T-cell (primary cell): ENCODE results near the gene UNG. TPM values are rescaled to one million over a fixed set of nuclear protein-coding genes. Genes with fewer than 3 reads are reported as not detected.

Source experiments
- ATAC-seq, 4 experiments: fragments of 200-7000 bp in 3 of 4; fragments of 150-1000 bp in 1 of 4; cut with Tn5 transposase; replicated peaks in 1 of 4; 1 replicate in 3 of 4; 2 replicates in 1 of 4; pipeline ENCODE4 v1.10.0; 2021; ENCODE audit warnings: moderate library complexity in 3 of 4, mild to moderate bottlenecking in 2 of 4, moderate number of reproducible peaks in 1 of 4
- CTCF ChIA-PET, 2 donors: fragments of 300-600 bp; sonication (Branson Sonifier 250); formaldehyde crosslinking; loops; one replicate each; lab custom pipeline; 2022; ENCODE audit warnings: antibody characterized with exemption in 2 of 2; lab: Charles Lee
- POLR2A ChIA-PET, 2 donors: fragments of 300-600 bp; sonication (Branson Sonifier 250); formaldehyde crosslinking; loops; one replicate each; lab custom pipeline; 2022; ENCODE audit warnings: antibody characterized with exemption in 2 of 2; lab: Charles Lee
- DNase-seq, 35 experiments: peaks; one replicate each; pipeline versions ENCODE4 v3.0.0 to v3.0.0-alpha.2; 2013 to 2023
- H3K27ac ChIP-seq: one replicate; pipeline ENCODE4 v1.5.1; 2013; ENCODE audit warnings: low read length
- H3K27me3 ChIP-seq, 2 experiments: replicated peaks in 1 of 2; 1 replicate in 1 of 2; 2 replicates in 1 of 2; pipeline versions ENCODE4 v1.6.1 to v1.7.0; 2013; ENCODE audit warnings: low read length in 1 of 2, mixed read lengths in 1 of 2; ENCODE audit not compliant: control insufficient read depth in 2 of 2, insufficient read depth in 2 of 2; ENCODE audit errors: extremely low read depth in 1 of 2
- H3K36me3 ChIP-seq, 2 donors: 1 replicate in 1 of 2; 2 replicates in 1 of 2; pipeline versions ENCODE4 v1.6.1 to v1.7.0; 2013; ENCODE audit warnings: low read length in 1 of 2; ENCODE audit not compliant: control insufficient read depth in 2 of 2, insufficient read depth in 1 of 2; ENCODE audit errors: extremely low read depth in 1 of 2
- H3K4me1 ChIP-seq, 2 experiments: 1 replicate in 1 of 2; 2 replicates in 1 of 2; pipeline versions ENCODE4 v1.6.1 to v1.7.0; 2013; ENCODE audit warnings: low read length in 2 of 2, mixed read lengths in 1 of 2; ENCODE audit not compliant: insufficient read depth in 2 of 2, control insufficient read depth in 1 of 2; ENCODE audit errors: extremely low read depth in 1 of 2
- H3K4me3 ChIP-seq, 2 donors: 1 replicate in 1 of 2; 2 replicates in 1 of 2; pipeline versions ENCODE4 v1.5.1 to v1.7.0; 2013; ENCODE audit warnings: mild to moderate bottlenecking in 2 of 2, low read length in 1 of 2, moderate library complexity in 1 of 2; ENCODE audit not compliant: control insufficient read depth in 1 of 2; ENCODE audit errors: extremely low read depth in 1 of 2
- H3K9me3 ChIP-seq: 2 replicates; pipeline ENCODE4 v1.7.0; 2013
- H3K27ac Mint-ChIP-seq, 2 donors: one replicate each; pipeline ENCODE4 v1.8.0; 2020 to 2021; ENCODE audit warnings: mild to moderate bottlenecking in 2 of 2, mixed read lengths in 2 of 2
- H3K27me3 Mint-ChIP-seq, 2 donors: one replicate each; pipeline ENCODE4 v1.8.0; 2021 to 2022; ENCODE audit warnings: mixed read lengths in 2 of 2
- H3K36me3 Mint-ChIP-seq: one replicate; pipeline ENCODE4 v1.8.0; 2021; ENCODE audit warnings: mixed read lengths
- H3K4me1 Mint-ChIP-seq, 3 donors: one replicate each; pipeline ENCODE4 v1.8.0; 2020 to 2022; ENCODE audit warnings: mixed read lengths in 3 of 3, mild to moderate bottlenecking in 1 of 3
- H3K4me3 Mint-ChIP-seq, 3 donors: one replicate each; pipeline ENCODE4 v1.8.0; 2020 to 2022; ENCODE audit warnings: mild to moderate bottlenecking in 3 of 3, mixed read lengths in 3 of 3, moderate library complexity in 3 of 3
- H3K9me3 Mint-ChIP-seq, 3 donors: one replicate each; pipeline ENCODE4 v1.8.0; 2020 to 2022; ENCODE audit warnings: mixed read lengths in 3 of 3
- WGBS: methylation state at CpG from one replicate; pipeline ENCODE4 v1.1.5; 2013; ENCODE audit warnings: missing lambda C conversion rate; ENCODE audit not compliant: insufficient coverage; 5-methylcytosine and 5-hydroxymethylcytosine counted together
- total RNA-seq, 35 experiments: library from RNA in 6 of 35; stranded (reverse) in 6 of 35; fragments of 120-200 nt in 1 of 35; gene quantifications; one replicate each; pipeline versions ENCODE4 v1.2.1 to v1.2.4 and lab custom pipeline; 2013 to 2026

The UNG gene
- total RNA-seq, 5 donors from 2014 or later (not counting 1 experiment from before 2014, with no cell fraction given), result 8.7 to 19.7 (median 16.8) TPM

DNA sequence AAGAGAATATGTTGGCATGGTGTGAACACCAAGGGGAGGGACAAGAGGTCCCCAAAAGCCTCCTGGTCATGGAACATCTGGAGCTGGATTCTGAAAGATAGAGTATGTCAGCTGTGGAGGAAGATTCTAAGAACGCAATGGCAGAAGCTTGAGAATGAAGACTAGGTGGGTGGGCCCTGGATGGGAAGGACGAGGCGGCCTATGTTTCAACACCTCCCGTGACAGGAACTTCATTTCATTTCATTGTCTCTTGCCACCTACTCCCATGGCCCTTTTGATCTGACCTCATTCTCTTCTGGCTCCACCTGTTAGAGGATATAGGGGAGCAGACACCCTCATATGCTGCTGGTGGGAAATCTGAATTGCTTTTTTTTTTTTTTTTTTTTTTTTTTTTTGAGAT lies 3.3 kb downstream of the UNG start:
- no peak overlapping the region for H3K4me3 Mint-ChIP-seq
- ChIA-PET POLR2A (no interaction called here), CTCF (interaction anchor here in 1 of 2 donors (0.6 to 1.3 kb wide), 3 partner anchors 11 to 374 kb away, joined by 3 to 11 read pairs (median 4); no protein-coding TSS in a partner anchor)
- H3K9me3 Mint-ChIP-seq, result no peaks in the 10 kb centered on the region
- DNase-seq (no peak), ATAC-seq (no peak)
- Histone ChIP-seq H3K36me3 (peaks cover 3 to 29% of the 10 kb centered on the region in 2 donors), H3K27ac (no peak overlapping the region), H3K4me1 (peaks cover 4 to 31% of the 10 kb centered on the region in 2 experiments), H3K9me3 (no peaks in the 10 kb centered on the region), H3K27me3 (no peaks in the 10 kb centered on the region), H3K4me3 (no peak overlapping the region)
- H3K27me3 Mint-ChIP-seq, result no peaks in the 10 kb centered on the region
- no CpG with 5 or more reads among the region's 4 CpGs for WGBS
- peak overlapping the region in 1 of 2 donors; percentile 89 for H3K27ac Mint-ChIP-seq
- peaks cover 26 to 32% (median 30%) of the 10 kb centered on the region in 3 donors for H3K4me1 Mint-ChIP-seq
- peaks cover 33% of the 10 kb centered on the region for H3K36me3 Mint-ChIP-seq

DNA sequence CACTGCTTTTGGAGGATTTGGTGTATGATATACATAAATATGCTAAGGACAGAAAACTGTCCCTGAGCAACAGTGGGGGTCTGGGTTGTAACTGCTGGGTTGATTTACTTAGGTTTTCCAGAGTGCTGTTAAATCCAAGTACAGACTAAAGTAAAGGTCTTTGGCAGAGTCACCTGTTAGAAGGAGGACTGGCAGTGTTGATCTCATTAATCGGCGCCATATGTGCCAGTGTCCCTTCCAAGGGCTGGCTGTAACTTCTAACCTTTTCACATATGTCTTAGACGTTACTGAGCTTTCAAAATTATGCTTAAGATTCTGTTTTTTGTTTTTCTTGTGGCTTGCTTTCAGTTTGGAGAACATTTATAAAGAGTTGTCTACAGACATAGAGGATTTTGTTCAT lies 5.1 kb downstream of the UNG start:
- ATAC-seq, result no peak
- no peaks in the 10 kb centered on the region for H3K27me3 ChIP-seq
- WGBS, result no CpG with 5 or more reads among the region's 3 CpGs
- H3K9me3 Mint-ChIP-seq, result no peaks in the 10 kb centered on the region
- ChIA-PET POLR2A (interaction anchor here in 1 of 2 donors (0.7 kb wide), 1 partner anchor 772 kb away, joined by 4 read pairs; no protein-coding TSS in a partner anchor), CTCF (interaction anchor here in 1 of 2 donors (0.6 to 0.7 kb wide), 3 partner anchors 9 to 583 kb away, joined by 3 to 5 read pairs (median 4); no protein-coding TSS in a partner anchor)
- no peak overlapping the region for H3K27ac ChIP-seq
- peaks cover 39% of the 10 kb centered on the region for H3K36me3 Mint-ChIP-seq
- no peaks in the 10 kb centered on the region for H3K9me3 ChIP-seq
- H3K27me3 Mint-ChIP-seq, result no peaks in the 10 kb centered on the region
- no peak overlapping the region for H3K4me3 ChIP-seq
- H3K4me3 Mint-ChIP-seq, result no peak overlapping the region
- no peak for DNase-seq
- peaks cover 4 to 26% of the 10 kb centered on the region in 2 experiments for H3K4me1 ChIP-seq
- no peak overlapping the region for H3K27ac Mint-ChIP-seq
- H3K4me1 Mint-ChIP-seq, result peaks cover 26 to 34% (median 30%) of the 10 kb centered on the region in 3 donors
- H3K36me3 ChIP-seq, result peaks cover 7 to 38% of the 10 kb centered on the region in 2 donors

DNA sequence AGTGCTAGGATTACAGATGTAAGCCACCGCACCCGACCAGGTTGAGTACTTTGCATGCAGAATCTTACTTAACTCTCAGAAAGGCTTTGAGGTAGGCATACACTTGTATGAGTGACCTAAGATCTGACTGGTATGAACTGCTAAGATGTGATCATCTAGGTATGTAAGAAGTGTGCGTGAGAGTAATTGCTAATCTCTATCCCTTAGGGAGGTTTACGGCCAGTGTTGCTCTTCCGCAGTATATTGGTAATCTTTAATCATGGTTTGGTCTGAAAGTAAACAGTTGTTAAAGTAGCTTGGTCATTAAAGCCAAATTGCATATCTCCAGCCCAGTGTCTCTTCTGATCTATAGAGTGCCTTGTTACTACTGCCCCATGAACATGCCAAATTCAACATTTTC lies 7.8 kb downstream of the UNG start:
- Histone ChIP-seq H3K27ac (no peak overlapping the region), H3K36me3 (peaks cover 7 to 46% of the 10 kb centered on the region in 2 donors), H3K27me3 (no peaks in the 10 kb centered on the region), H3K9me3 (no peaks in the 10 kb centered on the region), H3K4me1 (peaks cover 0 to 4% of the 10 kb centered on the region in 2 experiments), H3K4me3 (no peak overlapping the region)
- 100% methylated on average over 1 of the region's 5 CpGs for WGBS
- Mint-ChIP-seq H3K27ac (no peak overlapping the region), H3K4me1 (peaks cover 7 to 13% (median 8%) of the 10 kb centered on the region in 3 donors), H3K4me3 (no peak overlapping the region), H3K9me3 (no peaks in the 10 kb centered on the region), H3K27me3 (no peaks in the 10 kb centered on the region), H3K36me3 (peaks cover 44% of the 10 kb centered on the region)
- DNase-seq, result no peak
- ChIA-PET CTCF (no interaction called here), POLR2A (no interaction called here)
- ATAC-seq, result no peak

DNA sequence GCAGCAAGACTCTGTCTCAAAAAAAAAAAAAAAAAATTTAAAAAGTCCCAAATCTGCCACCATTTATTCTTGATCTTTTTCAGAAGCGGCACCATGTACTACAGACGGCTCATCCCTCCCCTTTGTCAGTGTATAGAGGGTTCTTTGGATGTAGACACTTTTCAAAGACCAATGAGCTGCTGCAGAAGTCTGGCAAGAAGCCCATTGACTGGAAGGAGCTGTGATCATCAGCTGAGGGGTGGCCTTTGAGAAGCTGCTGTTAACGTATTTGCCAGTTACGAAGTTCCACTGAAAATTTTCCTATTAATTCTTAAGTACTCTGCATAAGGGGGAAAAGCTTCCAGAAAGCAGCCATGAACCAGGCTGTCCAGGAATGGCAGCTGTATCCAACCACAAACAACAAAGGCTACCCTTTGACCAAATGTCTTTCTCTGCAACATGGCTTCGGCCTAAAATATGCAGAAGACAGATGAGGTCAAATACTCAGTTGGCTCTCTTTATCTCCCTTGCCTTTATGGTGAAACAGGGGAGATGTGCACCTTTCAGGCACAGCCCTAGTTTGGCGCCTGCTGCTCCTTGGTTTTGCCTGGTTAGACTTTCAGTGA lies 12.5 kb downstream of the UNG start:
- Mint-ChIP-seq H3K27ac (peak overlapping the region; percentile 79 to 83), H3K4me1 (peaks cover 15 to 23% (median 23%) of the 10 kb centered on the region in 3 donors), H3K4me3 (peak overlapping the region in 1 of 3 donors; percentile 81), H3K36me3 (peaks cover 21% of the 10 kb centered on the region), H3K27me3 (no peaks in the 10 kb centered on the region), H3K9me3 (no peaks in the 10 kb centered on the region)
- DNase-seq (no peak), ATAC-seq (no peak)
- H3K27ac ChIP-seq, result no peak overlapping the region
- 100% methylated on average over 1 of the region's 6 CpGs for WGBS
- H3K9me3 ChIP-seq, result no peaks in the 10 kb centered on the region
- ChIA-PET POLR2A (no interaction called here), CTCF (interaction anchor here (0.6 to 0.7 kb wide), 5 partner anchors 9 to 545 kb away, joined by 3 to 6 read pairs (median 4); no protein-coding TSS in a partner anchor)
- H3K4me3 ChIP-seq, result no peak overlapping the region
- H3K36me3 ChIP-seq, result peaks cover 5 to 26% of the 10 kb centered on the region in 2 donors
- peaks cover 0 to 12% of the 10 kb centered on the region in 2 experiments for H3K4me1 ChIP-seq
- no peaks in the 10 kb centered on the region for H3K27me3 ChIP-seq

DNA sequence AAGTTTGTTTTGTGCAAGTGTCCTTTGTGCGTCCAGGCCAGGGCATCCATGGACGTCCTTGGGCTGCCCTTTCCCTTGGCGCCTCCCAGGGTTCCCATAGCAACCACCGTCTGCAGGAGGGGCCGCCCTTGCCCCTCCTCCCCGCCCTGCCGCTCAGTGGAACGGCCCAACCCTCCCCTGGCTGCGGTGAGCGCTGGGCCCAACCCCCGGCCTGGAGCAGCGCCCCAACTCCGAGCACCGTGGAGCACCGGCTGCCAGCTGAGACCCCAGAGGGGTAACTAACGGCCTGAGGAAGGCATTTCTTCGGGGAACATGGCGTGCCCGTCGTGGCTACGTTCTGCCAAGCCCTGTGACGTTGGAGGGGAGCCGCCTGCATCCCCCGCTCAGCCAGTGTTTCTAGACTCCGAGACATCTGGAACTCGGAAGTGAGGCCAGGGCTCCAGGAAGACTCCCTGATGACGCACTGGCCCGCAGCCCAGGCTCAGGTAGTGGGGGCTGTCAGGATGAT lies 13.6 kb downstream of the UNG start:
- DNase-seq, result peak; percentile 7 to 65 (median 28)
- Mint-ChIP-seq H3K27ac (peak overlapping the region; percentile 80 to 83), H3K36me3 (peaks cover 17% of the 10 kb centered on the region), H3K9me3 (no peaks in the 10 kb centered on the region), H3K27me3 (no peaks in the 10 kb centered on the region), H3K4me1 (peaks cover 13 to 34% (median 30%) of the 10 kb centered on the region in 3 donors), H3K4me3 (peak overlapping the region; percentile 79 to 81 (median 81))
- Histone ChIP-seq H3K4me1 (peaks cover 0 to 12% of the 10 kb centered on the region in 2 experiments), H3K27ac (peak overlapping the region; percentile 57), H3K36me3 (peaks cover 3 to 15% of the 10 kb centered on the region in 2 donors), H3K27me3 (no peaks in the 10 kb centered on the region), H3K4me3 (peak overlapping the region; percentile 28 to 62), H3K9me3 (no peaks in the 10 kb centered on the region)
- ATAC-seq, result peak; percentile 85 to 91 (median 86)
- ChIA-PET CTCF (interaction anchor here (0.6 to 1.7 kb wide), 9 partner anchors 9 to 1352 kb away, joined by 3 to 12 read pairs (median 4); no protein-coding TSS in a partner anchor), POLR2A (no interaction called here)
- WGBS, result 49% methylated on average over 26 of the region's 28 CpGs

DNA sequence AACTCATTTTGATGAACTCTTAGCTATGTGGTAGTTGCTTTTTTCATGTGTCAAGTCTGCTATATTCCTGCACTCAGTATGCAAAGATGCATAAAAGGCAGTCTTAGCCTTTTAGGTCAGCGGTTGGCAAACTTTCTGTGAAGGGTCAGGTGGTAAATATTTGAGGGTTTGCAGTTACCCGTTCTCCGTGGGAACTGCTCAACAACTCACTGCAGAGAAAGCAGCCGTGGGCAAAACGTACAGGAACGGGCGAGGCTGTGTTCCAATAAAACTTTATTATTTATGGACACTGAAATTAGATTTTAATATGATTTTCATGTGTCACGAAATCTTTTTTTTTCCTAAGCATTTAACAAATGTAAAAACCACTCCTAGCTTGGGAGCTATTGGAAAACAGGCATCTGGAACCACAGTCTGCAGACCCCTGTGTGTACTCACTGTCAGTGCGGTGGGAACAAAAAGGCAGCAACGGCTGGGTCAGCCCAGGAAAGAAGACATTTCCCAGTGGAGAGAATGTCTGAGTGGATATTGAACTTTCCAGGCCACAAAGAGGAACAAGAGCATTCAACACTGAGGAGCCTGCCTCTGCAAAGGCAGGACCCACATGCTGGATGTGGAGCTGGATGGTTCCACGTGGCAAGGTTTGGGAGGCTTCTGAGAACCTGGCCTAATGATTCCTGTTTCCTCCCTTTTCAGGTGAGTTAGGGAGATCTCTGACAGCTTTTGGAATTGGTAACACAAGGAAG lies 15.5 kb downstream of the UNG start:
- DNase-seq (no peak), ATAC-seq (no peak)
- WGBS, result 88% methylated on average over 4 of the region's 11 CpGs
- Mint-ChIP-seq H3K36me3 (peaks cover 14% of the 10 kb centered on the region), H3K4me3 (no peak overlapping the region), H3K27me3 (no peaks in the 10 kb centered on the region), H3K9me3 (no peaks in the 10 kb centered on the region), H3K4me1 (peaks cover 14 to 35% (median 33%) of the 10 kb centered on the region in 3 donors), H3K27ac (no peak overlapping the region)
- CTCF ChIA-PET, result interaction anchor here (0.6 to 1.7 kb wide), 15 partner anchors 7 to 1413 kb away, joined by 3 to 11 read pairs (median 5); no protein-coding TSS in a partner anchor
- Histone ChIP-seq H3K9me3 (no peaks in the 10 kb centered on the region), H3K4me1 (peaks cover 0 to 12% of the 10 kb centered on the region in 2 experiments), H3K36me3 (peaks cover 0 to 8% of the 10 kb centered on the region in 2 donors), H3K27ac (no peak overlapping the region), H3K4me3 (no peak overlapping the region), H3K27me3 (no peaks in the 10 kb centered on the region)
- POLR2A ChIA-PET, result interaction anchor here (0.6 to 0.7 kb wide), 3 partner anchors 41 to 450 kb away, joined by 3 to 11 read pairs (median 7); no protein-coding TSS in a partner anchor
